ENCODE results near the gene CKAP4.
A peak's percentile ranks its signal among the peaks of the same experiment; 100 is the strongest.

DNA sequence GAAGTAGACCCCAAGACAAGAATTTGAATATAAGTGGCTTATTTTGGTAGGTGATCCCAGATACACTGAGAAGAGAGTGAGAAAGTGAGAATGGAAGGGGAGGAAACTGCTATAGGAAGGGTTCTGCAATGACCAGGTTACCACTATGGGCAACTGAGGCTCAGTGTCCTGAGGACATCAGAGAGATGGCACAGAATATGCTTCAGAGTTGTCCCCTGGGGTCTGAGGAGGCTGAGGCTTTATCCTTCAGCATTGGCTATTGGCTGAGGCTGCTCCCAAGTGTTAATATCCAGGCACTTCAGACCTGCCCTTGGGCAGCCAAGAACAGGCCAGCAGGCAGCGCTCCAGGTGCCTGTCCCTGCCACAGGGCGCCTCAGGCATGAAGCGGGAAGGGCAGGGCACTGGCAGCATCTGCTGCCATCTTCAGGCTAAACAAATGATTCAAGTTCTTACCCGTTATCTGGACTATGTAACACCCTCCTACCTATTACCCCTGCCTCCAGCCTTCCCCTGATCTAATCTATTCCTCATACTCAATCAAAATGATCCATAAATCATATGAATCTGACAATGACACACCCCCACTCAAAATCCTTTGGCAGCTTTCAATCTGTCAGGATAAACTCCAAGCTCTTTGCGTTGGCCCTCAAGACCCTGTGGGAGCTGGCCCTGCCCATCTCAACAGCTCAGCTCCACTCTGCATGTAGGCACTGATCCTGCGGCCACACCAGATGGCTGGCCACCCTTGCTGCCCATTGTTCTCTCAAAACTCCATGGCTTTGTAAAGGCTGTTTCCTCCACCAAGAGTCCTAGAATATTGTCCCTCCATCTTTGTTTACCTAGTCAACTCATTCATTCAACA is 42.4 kb downstream of the CKAP4 start:
- TF ChIP-seq CTCF (IDR thresholded peaks at IDR 0.05) (peak; percentile 53 to 70 (median 64)), POLR2A (IDR thresholded peaks at IDR 0.05) (no peak)
